Measurements from ENCODE around the gene ERC1.

ERC1 gene

GRCh38 chr12:1322821-1323220, 331.8 kb downstream of the ERC1 start:
- Histone ChIP-seq H3K9me2 (replicated peaks; ENCODE audit: control insufficient read depth, low read length) (no peaks in the 10 kb centered on the region), H3K36me3 (ENCODE audit: control insufficient read depth, low read length) (no peaks in the 10 kb centered on the region), H4K20me1 (ENCODE audit: control insufficient read depth, insufficient read depth, low read depth, low read length) (no peaks in the 10 kb centered on the region), H3K27ac (ENCODE audit: low read depth, low read length) (no peak overlapping the region), H3K4me3 (ENCODE audit: low read length) (no peak overlapping the region), H3F3A (ENCODE audit: control insufficient read depth, insufficient read depth) (peaks cover 2% of the 10 kb centered on the region), H3K9me3 (ENCODE audit: control insufficient read depth, insufficient read depth, low read length) (no peaks in the 10 kb centered on the region), H3K79me2 (ENCODE audit: control insufficient read depth, low read length) (no peaks in the 10 kb centered on the region), H3K4me1 (ENCODE audit: control insufficient read depth, low read length) (no peaks in the 10 kb centered on the region), H3K27me3 (ENCODE audit: control insufficient read depth, low read length) (no peaks in the 10 kb centered on the region), H3K4me2 (ENCODE audit: low read length) (no peak overlapping the region)
- no peak for TF ChIP-seq CTCF (IDR thresholded peaks at IDR 0.05; ENCODE audit: low read depth, low read length, poor library complexity, severe bottlenecking)
- no peak for TF ChIP-seq EZH2phosphoT487 (IDR thresholded peaks at IDR 0.05; ENCODE audit: borderline replicate concordance, low read length)

GRCh38 chr12:1324099-1324498, 333.1 kb downstream of the ERC1 start:
- H3K27me3 ChIP-seq (ENCODE audit: control insufficient read depth, low read length), result no peaks in the 10 kb centered on the region
- H3K27ac ChIP-seq (ENCODE audit: low read depth, low read length), result no peak overlapping the region
- H3K79me2 ChIP-seq (ENCODE audit: control insufficient read depth, low read length), result no peaks in the 10 kb centered on the region
- no peaks in the 10 kb centered on the region for H4K20me1 ChIP-seq (ENCODE audit: control insufficient read depth, insufficient read depth, low read depth, low read length)
- H3K9me3 ChIP-seq (ENCODE audit: control insufficient read depth, insufficient read depth, low read length), result no peaks in the 10 kb centered on the region
- no peak overlapping the region for H3K4me3 ChIP-seq (ENCODE audit: low read length)
- H3F3A ChIP-seq (ENCODE audit: control insufficient read depth, insufficient read depth), result no peaks in the 10 kb centered on the region
- H3K36me3 ChIP-seq (ENCODE audit: control insufficient read depth, low read length), result no peaks in the 10 kb centered on the region
- H3K4me2 ChIP-seq (ENCODE audit: low read length), result no peak overlapping the region
- TF ChIP-seq CTCF (IDR thresholded peaks at IDR 0.05; ENCODE audit: low read depth, low read length, poor library complexity, severe bottlenecking) (no peak), EZH2phosphoT487 (IDR thresholded peaks at IDR 0.05; ENCODE audit: borderline replicate concordance, low read length) (no peak)
- H3K4me1 ChIP-seq (ENCODE audit: control insufficient read depth, low read length), result no peaks in the 10 kb centered on the region
- H3K9me2 ChIP-seq (replicated peaks; ENCODE audit: control insufficient read depth, low read length), result no peaks in the 10 kb centered on the region

GRCh38 chr12:1324910-1325309, 333.9 kb downstream of the ERC1 start:
- Histone ChIP-seq H3K27ac (ENCODE audit: low read depth, low read length) (no peak overlapping the region), H3K4me1 (ENCODE audit: control insufficient read depth, low read length) (no peaks in the 10 kb centered on the region), H3K79me2 (ENCODE audit: control insufficient read depth, low read length) (no peaks in the 10 kb centered on the region), H3K36me3 (ENCODE audit: control insufficient read depth, low read length) (no peaks in the 10 kb centered on the region), H3K4me3 (ENCODE audit: low read length) (no peak overlapping the region), H3K9me3 (ENCODE audit: control insufficient read depth, insufficient read depth, low read length) (no peaks in the 10 kb centered on the region), H4K20me1 (ENCODE audit: control insufficient read depth, insufficient read depth, low read depth, low read length) (no peaks in the 10 kb centered on the region), H3F3A (ENCODE audit: control insufficient read depth, insufficient read depth) (no peaks in the 10 kb centered on the region), H3K4me2 (ENCODE audit: low read length) (no peak overlapping the region), H3K27me3 (ENCODE audit: control insufficient read depth, low read length) (no peaks in the 10 kb centered on the region), H3K9me2 (replicated peaks; ENCODE audit: control insufficient read depth, low read length) (no peaks in the 10 kb centered on the region)
- TF ChIP-seq CTCF (IDR thresholded peaks at IDR 0.05; ENCODE audit: low read depth, low read length, poor library complexity, severe bottlenecking) (no peak), EZH2phosphoT487 (IDR thresholded peaks at IDR 0.05; ENCODE audit: borderline replicate concordance, low read length) (no peak)

DNA sequence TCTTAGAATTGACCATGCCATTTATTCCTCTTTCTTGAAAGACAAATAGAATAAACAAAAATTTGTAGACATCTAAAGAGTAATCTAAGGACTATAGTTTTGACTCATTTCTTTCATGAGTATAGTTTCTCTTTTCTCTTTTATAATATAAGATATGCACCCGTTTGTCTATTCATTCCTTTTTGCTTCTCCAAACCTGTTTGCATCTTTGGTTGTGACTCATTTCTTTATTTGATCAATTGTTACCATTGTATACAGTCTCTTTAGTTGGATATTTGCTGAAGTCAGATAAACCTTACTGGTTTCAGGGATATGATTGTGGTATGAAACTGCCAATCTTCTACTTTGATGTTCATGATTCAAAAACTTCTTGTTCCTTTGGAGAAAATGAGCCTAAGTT, 334.6 kb downstream of the ERC1 start:
- Histone ChIP-seq H3K9me2 (replicated peaks; ENCODE audit: control insufficient read depth, low read length) (no peaks in the 10 kb centered on the region), H3K27me3 (ENCODE audit: control insufficient read depth, low read length) (no peaks in the 10 kb centered on the region), H3K9me3 (ENCODE audit: control insufficient read depth, insufficient read depth, low read length) (no peaks in the 10 kb centered on the region), H4K20me1 (ENCODE audit: control insufficient read depth, insufficient read depth, low read depth, low read length) (no peaks in the 10 kb centered on the region), H3K27ac (ENCODE audit: low read depth, low read length) (no peak overlapping the region), H3K36me3 (ENCODE audit: control insufficient read depth, low read length) (no peaks in the 10 kb centered on the region), H3F3A (ENCODE audit: control insufficient read depth, insufficient read depth) (no peaks in the 10 kb centered on the region), H3K4me3 (ENCODE audit: low read length) (no peak overlapping the region), H3K4me2 (ENCODE audit: low read length) (no peak overlapping the region), H3K4me1 (ENCODE audit: control insufficient read depth, low read length) (no peaks in the 10 kb centered on the region), H3K79me2 (ENCODE audit: control insufficient read depth, low read length) (no peaks in the 10 kb centered on the region)
- TF ChIP-seq EZH2phosphoT487 (IDR thresholded peaks at IDR 0.05; ENCODE audit: borderline replicate concordance, low read length) (no peak), CTCF (IDR thresholded peaks at IDR 0.05; ENCODE audit: low read depth, low read length, poor library complexity, severe bottlenecking) (no peak)

Measured in DOHH2 (cell line).